Hippocampal formation (tissue), 2 donors: Measurements from ENCODE around the gene ZFR.
"Not testable (repeated sequence)": the region's sequence is repeated elsewhere in the genome, so short reads cannot be mapped to it uniquely, and the experiment has no call there.

Experiments
- DNase-seq, 2 donors: peaks; one replicate each; lab custom pipeline; 2025; lab: John Stamatoyannopoulos, UW

Gene ZFR

DNA sequence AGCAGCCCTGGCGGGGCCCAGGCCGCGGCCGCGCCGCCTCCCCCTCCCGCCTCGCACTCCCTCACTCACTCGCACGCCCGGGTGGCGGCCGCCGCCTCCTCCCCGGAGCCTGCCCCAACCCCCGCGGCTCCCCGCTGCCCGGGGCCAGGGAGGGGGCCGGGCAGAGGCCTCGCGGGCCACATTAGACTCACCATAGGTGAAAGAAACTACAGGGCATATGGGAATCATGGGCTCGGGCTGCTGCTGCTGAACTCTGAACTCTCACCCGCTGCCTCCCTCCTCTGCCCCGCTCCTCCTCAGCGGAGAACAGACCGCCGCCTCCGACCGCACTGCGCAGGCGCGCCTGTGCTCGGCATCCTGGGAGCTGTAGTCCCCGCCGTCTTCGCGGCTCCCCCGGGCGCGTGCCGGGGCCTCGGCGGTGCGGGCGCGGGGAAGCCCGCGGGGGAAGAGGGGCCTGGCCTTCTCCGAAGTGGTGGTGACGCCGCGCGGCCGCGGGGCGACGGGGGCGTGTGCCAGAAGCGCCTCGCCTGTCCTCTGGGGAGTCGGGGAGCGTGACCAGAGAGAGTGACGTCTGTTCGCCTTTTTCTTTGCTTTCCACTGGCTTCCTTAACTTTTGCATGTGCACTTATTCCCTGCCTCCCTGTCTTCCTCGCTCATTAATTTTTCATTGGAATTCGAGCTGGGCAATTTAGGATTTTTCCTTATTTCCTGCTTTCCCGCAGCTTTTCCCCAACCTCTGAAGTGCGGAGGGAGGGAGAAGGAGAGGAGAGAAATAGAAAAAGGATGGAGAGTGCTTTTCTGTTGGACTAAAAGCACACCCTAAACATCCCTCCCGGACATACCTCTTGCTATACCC is at the start of gene ZFR:
ZFR (minus strand) TSS at position 310 of the 856 bp plus-strand sequence; CDS start at position 228, 82 bp downstream.
- DNase-seq: peak; percentile 80 to 86

DNA sequence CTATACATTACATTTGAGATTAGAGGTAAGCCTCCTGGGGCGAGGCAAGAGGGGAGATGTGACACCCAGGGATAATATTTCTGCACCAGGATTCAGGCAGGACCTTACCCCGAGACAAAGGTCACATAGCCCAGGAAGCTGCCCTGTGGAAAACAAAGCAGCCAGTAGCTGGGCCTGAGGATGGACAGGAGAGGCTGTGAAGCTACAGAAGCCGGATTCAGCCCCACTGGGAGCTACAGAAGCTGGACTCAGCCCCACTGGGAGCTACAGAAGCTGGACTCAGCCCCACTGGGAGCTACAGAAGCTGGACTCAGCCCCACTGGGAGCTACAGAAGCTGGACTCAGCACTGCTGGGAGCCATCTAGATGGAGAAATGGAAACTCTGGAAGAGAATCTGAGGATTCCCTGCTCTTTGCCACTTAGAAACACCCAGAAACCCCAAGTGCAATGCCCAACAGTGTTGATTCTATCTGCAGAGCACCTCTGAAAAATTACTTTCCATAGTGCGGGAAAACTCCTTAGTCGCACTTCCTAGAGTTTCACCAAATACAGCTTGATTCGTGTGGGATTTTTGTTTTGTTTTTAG is 46.5 kb upstream of the ZFR start:
- DNase-seq: no peak

- DNase-seq: peak; percentile 32 to 61
These were observed 45.4 kb upstream of the ZFR start for GRCh38 chr5:32489791-32490562.

GRCh38 chr5:32487424-32487823 is 42.9 kb upstream of the ZFR start:
- no peak for DNase-seq

- no peak for DNase-seq
These were observed 42.5 kb upstream of the ZFR start for GRCh38 chr5:32487008-32487407.

DNA sequence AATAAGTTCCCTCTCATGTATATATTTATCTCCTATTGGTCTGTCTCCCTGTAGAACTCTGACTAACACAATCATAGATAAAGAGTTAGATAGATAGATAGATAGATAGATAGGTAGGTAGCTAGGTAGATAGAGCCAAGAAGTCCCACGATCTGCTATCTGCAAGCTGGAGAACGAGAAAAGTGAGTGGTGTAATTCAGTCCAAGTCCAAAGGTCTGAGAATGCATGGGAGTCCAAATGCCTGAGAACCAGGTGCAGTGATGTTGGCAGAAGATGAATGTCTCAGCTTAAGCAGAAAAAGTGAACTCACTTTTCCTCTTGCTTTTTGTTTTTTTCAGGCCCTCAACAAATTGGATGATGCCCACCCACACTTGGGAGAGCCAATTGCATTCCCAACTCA is 37.7 kb upstream of the ZFR start:
- DNase-seq: no peak

DNA sequence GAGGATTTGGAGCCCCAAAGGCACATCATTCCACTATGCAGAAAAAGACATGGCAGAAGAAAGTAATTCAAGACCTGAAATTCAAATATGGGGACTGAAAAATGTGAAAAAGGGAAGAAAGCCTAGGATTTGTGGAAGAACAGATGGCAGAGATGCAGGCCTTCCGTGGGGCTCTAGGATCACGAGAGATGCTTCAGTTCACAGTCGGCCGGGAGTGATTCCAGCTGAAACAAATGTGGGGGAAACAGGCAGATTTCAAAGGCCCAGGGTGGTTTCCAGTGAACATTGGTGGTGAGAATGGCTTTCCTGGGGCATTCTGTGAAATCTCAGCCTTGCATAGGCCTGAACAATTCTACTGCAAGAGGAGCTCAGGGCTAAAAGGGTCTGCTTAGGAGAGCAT is 34.6 kb upstream of the ZFR start:
- no peak for DNase-seq

- no peak for DNase-seq
These were observed 32.4 kb upstream of the ZFR start for GRCh38 chr5:32476891-32477290.

- DNase-seq: no peak
These were observed 31.0 kb upstream of the ZFR start for GRCh38 chr5:32475334-32476097.

GRCh38 chr5:32474209-32474854 is 29.8 kb upstream of the ZFR start:
- no peak for DNase-seq

GRCh38 chr5:32473072-32473471 is 28.5 kb upstream of the ZFR start:
- DNase-seq: no peak

DNA sequence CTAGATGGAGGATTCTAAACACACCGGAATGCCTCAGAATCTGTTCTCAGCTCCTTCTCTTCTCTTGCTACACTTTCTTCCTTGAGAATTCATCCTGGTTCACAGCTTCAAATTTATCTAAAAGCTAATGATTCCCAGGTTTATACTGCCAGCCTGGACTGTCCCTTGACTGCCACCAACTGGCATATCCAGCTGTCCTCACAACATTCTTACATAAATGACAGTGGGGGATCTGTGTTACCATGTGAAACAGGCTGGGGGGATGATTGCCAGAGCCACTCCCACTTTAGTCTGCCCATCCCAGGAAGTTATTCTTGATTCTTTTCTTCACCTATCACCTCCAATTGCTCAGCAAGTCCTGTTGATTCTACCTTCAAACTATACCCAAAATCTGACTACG is 27.2 kb upstream of the ZFR start:
- DNase-seq: no peak

- no peak for DNase-seq
These were observed 20.5 kb upstream of the ZFR start for GRCh38 chr5:32465076-32465475.

DNA sequence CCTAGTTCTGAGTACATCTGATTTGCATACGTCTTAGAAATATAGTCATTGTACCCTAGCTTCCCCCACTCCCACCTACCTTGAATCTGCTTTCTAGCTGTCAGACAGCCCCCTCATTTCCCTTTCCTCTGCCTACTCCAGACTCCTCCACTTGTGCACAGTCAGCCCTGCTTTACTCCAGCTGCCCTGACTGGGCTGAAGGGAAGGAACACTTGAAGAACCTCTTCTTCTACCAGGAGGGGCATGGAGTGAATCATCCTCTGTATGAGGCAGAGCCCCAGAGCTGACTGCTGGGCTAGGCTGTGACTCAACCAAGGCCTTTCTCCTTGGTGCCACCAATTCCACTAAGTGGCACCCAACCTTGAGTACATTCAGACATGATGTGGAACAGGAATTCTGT is 18.1 kb upstream of the ZFR start:
- no peak for DNase-seq

- DNase-seq: no peak
These were observed 17.0 kb upstream of the ZFR start for GRCh38 chr5:32461441-32462120.

DNA sequence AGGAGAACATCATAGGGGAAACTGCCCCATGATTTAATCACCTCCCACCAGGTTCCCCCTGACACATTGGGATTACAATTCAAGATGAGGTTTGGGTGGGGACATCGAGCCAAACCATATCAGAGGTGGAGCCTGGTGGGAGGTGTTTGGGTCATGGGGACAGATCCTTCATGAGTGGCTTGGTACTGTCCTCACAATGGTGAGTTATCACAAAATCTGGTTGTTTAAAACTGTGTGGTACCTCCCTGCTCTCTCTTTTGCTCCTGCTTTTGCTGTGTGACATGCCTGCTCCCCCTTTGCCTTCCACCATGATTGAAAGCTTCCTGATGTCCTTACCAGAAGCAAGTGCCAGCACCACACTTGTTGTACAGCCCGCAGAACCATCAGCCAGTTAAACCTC is 16.2 kb upstream of the ZFR start:
- no peak for DNase-seq

- no peak for DNase-seq
These were observed 14.4 kb upstream of the ZFR start for GRCh38 chr5:32458880-32459495.

DNA sequence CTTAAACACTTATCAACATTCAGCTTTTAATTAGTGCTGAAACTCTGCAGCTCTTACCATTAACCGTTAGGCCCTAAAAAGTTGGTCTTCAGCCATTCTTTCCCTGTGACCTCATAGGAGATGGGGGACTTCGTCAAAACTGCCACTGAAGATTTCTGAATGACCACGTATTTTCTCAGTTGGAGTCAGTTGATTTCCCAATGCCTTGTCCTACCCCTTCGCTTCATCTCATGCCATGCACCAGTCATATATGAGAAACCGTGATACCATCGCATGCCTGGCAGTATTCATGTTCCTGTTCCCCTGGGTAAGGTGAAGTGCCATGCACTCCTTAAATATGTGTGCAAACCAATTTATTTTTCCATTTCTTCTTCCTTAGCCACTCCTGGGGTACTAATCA is 10.8 kb upstream of the ZFR start:
- DNase-seq: no peak

DNA sequence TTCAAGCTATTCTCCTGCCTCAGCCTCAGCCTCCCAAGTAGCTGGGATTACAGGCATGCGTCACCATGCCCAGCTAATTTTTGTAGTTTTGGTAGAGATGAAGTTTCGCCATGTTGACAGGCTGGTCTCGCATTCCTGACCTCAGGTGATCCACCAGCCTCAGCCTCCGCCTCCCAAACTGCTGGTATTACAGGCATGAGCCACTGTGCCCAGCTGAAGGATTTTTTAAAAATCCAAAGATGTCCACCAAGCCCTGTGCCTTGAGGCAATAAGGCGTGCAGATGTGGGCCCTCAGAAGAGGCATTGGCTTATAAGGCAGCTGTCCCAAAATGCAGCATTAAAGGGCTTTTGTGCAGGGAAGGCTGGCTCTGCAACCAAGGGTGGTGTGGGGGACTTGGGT is 10.3 kb upstream of the ZFR start:
- no peak for DNase-seq

DNA sequence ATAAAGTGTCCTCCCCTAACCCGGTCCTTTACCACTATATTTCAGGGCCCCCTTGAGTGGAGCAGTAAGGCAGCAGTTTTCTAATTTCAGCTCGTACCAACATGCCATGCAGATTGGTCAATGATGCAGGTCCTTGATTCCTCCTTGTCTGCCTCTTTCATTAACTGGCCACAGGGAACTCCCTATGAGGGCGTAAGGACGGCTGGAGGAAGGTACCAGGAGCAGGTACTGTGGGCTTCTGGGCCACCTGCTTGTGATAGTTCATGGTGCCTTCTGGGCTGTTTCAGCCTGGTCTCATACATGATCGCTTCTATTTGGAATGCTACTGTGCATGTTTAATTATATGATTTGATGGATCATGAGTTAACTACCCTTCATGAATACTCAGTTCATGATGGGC is 9.4 kb upstream of the ZFR start:
- no peak for DNase-seq

DNA sequence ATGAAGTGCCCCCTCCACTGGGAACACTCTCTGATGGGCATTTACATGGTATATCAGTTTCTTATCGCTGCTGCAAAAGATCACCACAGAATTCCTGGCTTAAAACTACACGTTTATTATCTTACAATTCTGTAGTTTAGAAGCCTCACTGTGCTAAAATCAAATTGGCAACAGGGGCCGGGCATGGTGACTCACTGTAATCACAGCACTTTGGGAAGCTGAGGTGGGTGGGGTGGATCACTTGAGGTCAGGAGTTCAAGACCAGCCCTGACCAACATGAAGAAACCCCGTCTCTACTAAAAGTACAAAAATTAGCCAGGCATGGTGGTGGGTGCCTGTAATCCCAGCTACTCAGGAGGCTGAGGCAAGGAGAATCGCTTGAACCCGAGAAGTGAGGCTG is 7.8 kb upstream of the ZFR start:
- not testable (repeated sequence) for DNase-seq
